OCI-LY7 (cell line): ENCODE data around the gene WWTR1.

Experiments used
- CTCF ChIP-seq: fragments of 200-600 bp; sonication (generic); conservative IDR thresholded peaks from 2 replicates; pipeline ENCODE4 v1.5.1; 2014; ENCODE audit warnings: mild to moderate bottlenecking, antibody characterized with exemption, low read length, moderate library complexity, mixed read lengths
- EZH2phosphoT487 ChIP-seq: fragments of 200-600 bp; sonication (generic); IDR thresholded peaks from 2 replicates; pipeline ENCODE4 v1.6.1; 2018; ENCODE audit warnings: low read depth, borderline replicate concordance, mild to moderate bottlenecking, mixed run types, antibody characterized with exemption, low read length, moderate library complexity, mixed read lengths

- TF ChIP-seq EZH2phosphoT487 (no peak), CTCF (no peak)
Measured at GRCh38 chr3:149655826-149656574, 1.8 kb downstream of the WWTR1 start.
